Osteocyte (in vitro differentiated cells): ENCODE measurements around the gene HOXB3. TPM values are rescaled to one million over a fixed set of nuclear protein-coding genes. Genes with fewer than 3 reads are reported as not detected.

ENCODE experiments used
- DNase-seq: peaks from one replicate; pipeline ENCODE4 v3.0.0; 2021; ENCODE audit warnings: mixed read lengths; ENCODE audit not compliant: unreplicated experiment; ENCODE audit errors: extremely low spot score
- H3K27ac Mint-ChIP-seq: one replicate; pipeline ENCODE4 v1.8.0; 2021; ENCODE audit warnings: mild to moderate bottlenecking, mixed read lengths; ENCODE audit not compliant: unreplicated experiment
- H3K27me3 Mint-ChIP-seq: one replicate; pipeline ENCODE4 v1.8.0; 2021; ENCODE audit warnings: mixed read lengths; ENCODE audit not compliant: unreplicated experiment
- H3K36me3 Mint-ChIP-seq: one replicate; pipeline ENCODE4 v1.8.0; 2021; ENCODE audit warnings: mixed read lengths; ENCODE audit not compliant: unreplicated experiment
- H3K4me1 Mint-ChIP-seq: one replicate; pipeline ENCODE4 v1.8.0; 2021; ENCODE audit warnings: mixed read lengths; ENCODE audit not compliant: unreplicated experiment
- H3K4me3 Mint-ChIP-seq: one replicate; pipeline ENCODE4 v1.8.0; 2021; ENCODE audit warnings: mild to moderate bottlenecking, moderate library complexity, mixed read lengths; ENCODE audit not compliant: unreplicated experiment
- H3K9me3 Mint-ChIP-seq: one replicate; pipeline ENCODE4 v1.8.0; 2021; ENCODE audit warnings: mixed read lengths; ENCODE audit not compliant: unreplicated experiment
- CTCF ChIP-seq: fragments of 200-600 bp; sonication (generic); IDR thresholded peaks from 2 replicates; pipeline ENCODE4 v1.5.0; 2021; ENCODE audit warnings: antibody characterized with exemption, mild to moderate bottlenecking, moderate library complexity
- long read RNA-seq: library from polyadenylated mRNA; unstranded; transcript quantifications from one replicate; pipeline ENCODE4 v2.0.0, GENCODE V29; 2021
- total RNA-seq: library from RNA; stranded (reverse); gene quantifications from 2 replicates; pipeline ENCODE4 v1.2.1, GENCODE V29; 2021

Gene HOXB3
- 0.46 TPM in 1 of 2 replicates, not detected in the other for total RNA-seq
- long read RNA-seq, result 0 reads

GRCh38 chr17:48589831-48590606, at the start of gene HOXB3:
HOXB3 (minus strand) TSS chr17:48590241; CDS start chr17:48552474, 37,767 bp downstream.
- H3K36me3 Mint-ChIP-seq, result no peaks in the 10 kb centered on the region
- H3K27ac Mint-ChIP-seq, result no peak within 1 kb of the TSS
- H3K4me3 Mint-ChIP-seq, result no peak within 1 kb of the TSS
- no peak for TF ChIP-seq CTCF
- H3K27me3 Mint-ChIP-seq, result peaks cover 98% of the 10 kb centered on the region
- no peak for DNase-seq
- H3K4me1 Mint-ChIP-seq, result peaks cover 18% of the 10 kb centered on the region
- H3K9me3 Mint-ChIP-seq, result no peaks in the 10 kb centered on the region

- TF ChIP-seq CTCF, result no peak
- Mint-ChIP-seq H3K4me1 (no peaks in the 10 kb centered on the region), H3K27ac (no peak overlapping the region), H3K4me3 (no peak overlapping the region), H3K36me3 (no peaks in the 10 kb centered on the region), H3K9me3 (no peaks in the 10 kb centered on the region), H3K27me3 (peaks cover 99% of the 10 kb centered on the region)
- DNase-seq, result no peak
These were observed 49.1 kb upstream of the HOXB3 start for GRCh38 chr17:48639136-48639535.

- TF ChIP-seq CTCF, result no peak
- Mint-ChIP-seq H3K27ac (no peak overlapping the region), H3K27me3 (peaks cover 96% of the 10 kb centered on the region), H3K4me1 (no peaks in the 10 kb centered on the region), H3K36me3 (no peaks in the 10 kb centered on the region), H3K9me3 (no peaks in the 10 kb centered on the region), H3K4me3 (no peak overlapping the region)
- DNase-seq, result no peak
These were observed 47.6 kb upstream of the HOXB3 start for GRCh38 chr17:48637323-48638260.

DNA sequence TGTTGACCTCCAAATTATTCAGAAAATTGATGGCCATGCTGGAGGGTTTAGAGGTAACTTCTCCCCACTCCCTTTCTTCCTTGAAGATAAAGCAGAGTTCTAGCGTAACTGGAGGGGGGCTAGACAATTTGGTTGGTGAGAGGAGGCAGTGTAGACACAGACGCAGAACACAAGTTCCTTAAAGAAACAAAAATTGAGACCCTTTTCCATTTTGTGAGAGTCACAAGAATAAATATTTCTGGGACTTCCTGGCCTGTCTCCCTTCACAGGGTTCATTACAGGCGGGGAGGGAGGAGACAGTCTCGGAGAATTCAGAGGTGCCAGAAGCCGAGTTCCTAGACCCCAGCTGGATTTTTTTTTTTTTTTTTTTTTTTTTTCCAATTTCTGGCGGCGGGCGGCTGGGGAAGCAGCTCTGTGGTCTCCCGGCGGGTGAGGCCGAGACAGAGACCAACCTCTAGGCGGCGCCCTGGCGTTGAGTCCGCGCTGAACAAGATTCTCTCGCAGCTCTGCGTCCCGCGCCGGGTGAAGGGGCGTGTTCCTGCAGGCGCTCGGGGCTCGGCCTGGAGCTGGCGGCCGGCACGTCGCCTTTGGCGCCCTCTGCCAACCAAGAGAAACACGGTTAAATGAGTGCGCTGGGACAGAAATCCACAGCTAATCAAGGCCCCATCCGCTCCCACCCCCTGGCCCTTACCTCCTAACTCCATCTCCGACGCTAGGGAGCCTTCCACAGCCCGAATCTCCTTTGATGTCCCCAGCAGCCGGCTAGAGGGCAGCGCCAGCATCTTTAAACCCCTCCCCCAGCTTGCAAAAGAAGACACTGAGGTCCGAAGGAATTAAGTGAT, 46.4 kb upstream of the HOXB3 start:
- no peak for DNase-seq
- H3K27me3 Mint-ChIP-seq, result peaks cover 96% of the 10 kb centered on the region
- no peaks in the 10 kb centered on the region for H3K4me1 Mint-ChIP-seq
- H3K4me3 Mint-ChIP-seq, result no peak overlapping the region
- peak; percentile 41 for TF ChIP-seq CTCF
- no peak overlapping the region for H3K27ac Mint-ChIP-seq
- no peaks in the 10 kb centered on the region for H3K9me3 Mint-ChIP-seq
- H3K36me3 Mint-ChIP-seq, result no peaks in the 10 kb centered on the region
